IMR-90 (cell line): ENCODE results near the gene KCNT2. TPM values are rescaled to one million over a fixed set of nuclear protein-coding genes. Genes with fewer than 3 reads are reported as not detected.

Experiments used
- ATAC-seq: fragments of 200-7000 bp; cut with Tn5 transposase; 2 replicates; pipeline ENCODE4 v1.9.1; 2020; ENCODE audit warnings: low read depth, mild to moderate bottlenecking, moderate library complexity
- BruUV-seq: library from RNA; stranded (reverse); fragments of 400-500 nt; replicated peaks from 2 replicates; lab custom pipeline; 2021; lab: Mats Ljungman, UMichigan
- CTCF ChIA-PET: fragments of 300-600 bp; formaldehyde crosslinking; extraction: SDS; loops from one replicate; lab custom pipeline; 2021; ENCODE audit warnings: antibody characterized with exemption; lab: Yijun Ruan, JAX
- POLR2A ChIA-PET: fragments of 300-600 bp; sonication (Branson Sonifier 250); formaldehyde crosslinking; loops from one replicate; lab custom pipeline; 2022; ENCODE audit warnings: antibody characterized with exemption; ENCODE audit not compliant: unreplicated experiment; lab: Charles Lee
- DNase-seq: peaks from one replicate; pipeline ENCODE4 v3.0.0; 2013
- H2AFZ ChIP-seq: replicated peaks from 2 replicates; pipeline ENCODE3; 2013; ENCODE audit warnings: low read length, mild to moderate bottlenecking; ENCODE audit not compliant: poor library complexity
- H2AK5ac ChIP-seq: 2 replicates; pipeline ENCODE4 v1.6.1; 2013; ENCODE audit warnings: low read depth, low read length, inconsistent platforms
- H2AK9ac ChIP-seq: replicated peaks from 2 replicates; pipeline ENCODE3; 2013; ENCODE audit warnings: mild to moderate bottlenecking, low read depth, low read length, moderate library complexity; ENCODE audit not compliant: poor library complexity
- H2BK120ac ChIP-seq: 2 replicates; pipeline ENCODE4 v1.6.1; 2013; ENCODE audit warnings: low read depth, low read length, inconsistent platforms
- H2BK15ac ChIP-seq: 3 replicates; pipeline ENCODE4 v1.6.1; 2013; ENCODE audit warnings: low read depth, low read length, inconsistent platforms
- H2BK20ac ChIP-seq: 2 replicates; pipeline ENCODE4 v1.6.1; 2013; ENCODE audit warnings: low read depth, mild to moderate bottlenecking, inconsistent platforms, low read length, moderate library complexity
- H2BK5ac ChIP-seq: 2 replicates; pipeline ENCODE4 v1.6.1; 2013; ENCODE audit warnings: mild to moderate bottlenecking, low read depth, low read length, inconsistent platforms; ENCODE audit not compliant: poor library complexity, severe bottlenecking
- H3K14ac ChIP-seq: replicated peaks from 2 replicates; pipeline ENCODE4 v1.6.1; 2013; ENCODE audit warnings: low read depth, low read length, inconsistent platforms
- H3K18ac ChIP-seq: 2 replicates; pipeline ENCODE4 v1.6.1; 2013; ENCODE audit warnings: low read depth, low read length, control low read depth
- H3K23ac ChIP-seq: 2 replicates; pipeline ENCODE4 v1.6.1; 2013; ENCODE audit warnings: low read depth, low read length, inconsistent platforms
- H3K27ac ChIP-seq: 2 replicates; pipeline ENCODE4 v1.5.1; 2013; ENCODE audit warnings: mild to moderate bottlenecking, control low read depth, low read length; ENCODE audit not compliant: insufficient read depth
- H3K27me3 ChIP-seq: 2 replicates; pipeline ENCODE4 v1.6.1; 2013; ENCODE audit warnings: low read length; ENCODE audit not compliant: control insufficient read depth, insufficient read depth
- H3K36me3 ChIP-seq: 2 replicates; pipeline ENCODE4 v1.6.1; 2013; ENCODE audit warnings: low read length, mixed read lengths; ENCODE audit not compliant: control insufficient read depth, insufficient read depth
- H3K4ac ChIP-seq: 2 replicates; pipeline ENCODE4 v1.6.1; 2013; ENCODE audit warnings: low read depth, low read length, inconsistent platforms
- H3K4me1 ChIP-seq: 2 replicates; pipeline ENCODE4 v1.6.1; 2013; ENCODE audit warnings: low read length, mixed read lengths; ENCODE audit not compliant: control insufficient read depth, insufficient read depth
- H3K4me2 ChIP-seq: 2 replicates; pipeline ENCODE4 v1.6.1; 2013; ENCODE audit warnings: low read depth, mild to moderate bottlenecking, control low read depth, low read length, moderate library complexity
- H3K4me3 ChIP-seq: 2 replicates; pipeline ENCODE4 v1.5.1; 2013; ENCODE audit warnings: low read depth, mild to moderate bottlenecking, control low read depth, low read length, moderate library complexity; ENCODE audit not compliant: insufficient read depth
- H3K56ac ChIP-seq: 2 replicates; pipeline ENCODE4 v1.6.1; 2013; ENCODE audit warnings: low read length, inconsistent platforms; ENCODE audit not compliant: insufficient read depth; ENCODE audit errors: extremely low read depth
- H3K79me1 ChIP-seq, 2 experiments: 2 replicates each; pipeline ENCODE4 v1.6.1; 2013; ENCODE audit warnings: low read length in 2 of 2, inconsistent platforms in 1 of 2, low read depth in 1 of 2
- H3K9ac ChIP-seq: 2 replicates; pipeline ENCODE4 v1.6.1; 2013; ENCODE audit warnings: low read depth, low read length, control low read depth
- H3K9me1 ChIP-seq: 2 replicates; pipeline ENCODE4 v1.6.1; 2013; ENCODE audit warnings: low read length, inconsistent platforms; ENCODE audit not compliant: insufficient read depth
- H3K9me3 ChIP-seq: 2 replicates; pipeline ENCODE4 v1.6.1; 2013; ENCODE audit warnings: low read length; ENCODE audit not compliant: control insufficient read depth, insufficient read depth
- H4K20me1 ChIP-seq: 2 replicates; pipeline ENCODE4 v1.6.1; 2013; ENCODE audit warnings: low read length, inconsistent platforms; ENCODE audit not compliant: insufficient read depth
- H4K5ac ChIP-seq: 2 replicates; pipeline ENCODE4 v1.6.1; 2013; ENCODE audit warnings: mild to moderate bottlenecking, low read depth, low read length, control low read depth
- H4K8ac ChIP-seq, 2 experiments: 2 replicates each; pipeline ENCODE4 v1.6.1; 2013; ENCODE audit warnings: low read depth in 2 of 2, low read length in 2 of 2, control low read depth in 1 of 2, inconsistent platforms in 1 of 2
- H4K91ac ChIP-seq: 2 replicates; pipeline ENCODE4 v1.6.1; 2013; ENCODE audit warnings: low read depth, low read length, inconsistent platforms; ENCODE audit not compliant: insufficient read depth
- BHLHE40 ChIP-seq: fragments of 150-350 bp; IDR thresholded peaks from 2 replicates; pipeline ENCODE4 v1.6.1; 2016; ENCODE audit warnings: mild to moderate bottlenecking, low read depth, low read length
- CHD1 ChIP-seq: IDR thresholded peaks from 2 replicates; pipeline ENCODE4 v1.6.1; 2012; ENCODE audit warnings: low read depth, low read length, improper control_type of control experiment
- FOS ChIP-seq: fragments of 150-350 bp; IDR thresholded peaks from 2 replicates; pipeline ENCODE4 v1.6.1; 2016; ENCODE audit warnings: low read depth, low read length
- MAZ ChIP-seq: IDR thresholded peaks from 2 replicates; pipeline ENCODE4 v1.6.1; 2012; ENCODE audit warnings: low read depth, mild to moderate bottlenecking, low read length, improper control_type of control experiment, moderate library complexity, borderline replicate concordance
- MXI1 ChIP-seq: IDR thresholded peaks from 2 replicates; pipeline ENCODE4 v1.6.1; 2012; ENCODE audit warnings: low read depth, mild to moderate bottlenecking, low read length, moderate library complexity, borderline replicate concordance
- NFE2L2 ChIP-seq: fragments of 150-350 bp; IDR thresholded peaks from 2 replicates; pipeline ENCODE4 v1.6.1; 2016; ENCODE audit warnings: low read depth, mild to moderate bottlenecking, low read length
- POLR2A ChIP-seq: IDR thresholded peaks from 2 replicates; pipeline ENCODE4 v1.6.1; 2012; ENCODE audit warnings: mild to moderate bottlenecking, low read depth, low read length
- RAD21 ChIP-seq: IDR thresholded peaks from 2 replicates; pipeline ENCODE4 v1.6.1; 2012; ENCODE audit warnings: low read length, improper control_type of control experiment
- RCOR1 ChIP-seq: IDR thresholded peaks from 2 replicates; pipeline ENCODE4 v1.6.1; 2012; ENCODE audit warnings: mild to moderate bottlenecking, low read length, improper control_type of control experiment; ENCODE audit not compliant: insufficient replicate concordance
- RFX5 ChIP-seq: IDR thresholded peaks from 2 replicates; pipeline ENCODE4 v1.8.0; 2012; ENCODE audit warnings: low read depth, mild to moderate bottlenecking, low read length, moderate library complexity
- USF2 ChIP-seq: fragments of 150-350 bp; IDR thresholded peaks from 2 replicates; pipeline ENCODE4 v1.6.1; 2017; ENCODE audit warnings: mild to moderate bottlenecking, antibody characterized with exemption, low read length, low read depth
- dilution Hi-C: fragments of 300-500 bp; cut with HindIII; formaldehyde crosslinking; loops from one replicate; pipeline ENCODE4 v1.14.3; 2018; ENCODE audit warnings: low sequenced_read_pairs; ENCODE audit not compliant: unreplicated experiment
- in situ Hi-C: fragments of 300-500 bp; cut with MboI; formaldehyde crosslinking; loops from 3 replicates; pipeline ENCODE4 v1.14.3; 2019; ENCODE audit warnings: low sequenced_read_pairs, inconsistent platforms, mixed read lengths
- intact Hi-C: fragments of 100-400 bp; cut with micrococcal nuclease; formaldehyde crosslinking; loops from 2 replicates; pipeline ENCODE4 v1.10.0; 2022
- polyA plus RNA-seq, 3 experiments: library from polyadenylated mRNA; depleted of rRNA; stranded (reverse); fragments of >200 nt; gene quantifications; 2 replicates each; pipeline ENCODE4 v1.2.3, GENCODE V29; 2012; ENCODE audit warnings: low replicate concordance in 1 of 3
- total RNA-seq: library from RNA; depleted of rRNA; stranded (reverse); fragments of >200 nt; gene quantifications from 2 replicates; pipeline ENCODE4 v1.2.3, GENCODE V29; 2012
- TF ChIP-seq, protein P1 (sequence below): fragments of 150-350 bp; IDR thresholded peaks from 2 replicates; pipeline ENCODE4 v1.6.1; 2016; ENCODE audit warnings: low read depth, mild to moderate bottlenecking, low read length, moderate library complexity, borderline replicate concordance

The KCNT2 gene
- total and polyA plus RNA-seq, 2 of the 4 experiments (the other 2 are of a cell fraction): 0.22 to 0.72 TPM

DNA sequence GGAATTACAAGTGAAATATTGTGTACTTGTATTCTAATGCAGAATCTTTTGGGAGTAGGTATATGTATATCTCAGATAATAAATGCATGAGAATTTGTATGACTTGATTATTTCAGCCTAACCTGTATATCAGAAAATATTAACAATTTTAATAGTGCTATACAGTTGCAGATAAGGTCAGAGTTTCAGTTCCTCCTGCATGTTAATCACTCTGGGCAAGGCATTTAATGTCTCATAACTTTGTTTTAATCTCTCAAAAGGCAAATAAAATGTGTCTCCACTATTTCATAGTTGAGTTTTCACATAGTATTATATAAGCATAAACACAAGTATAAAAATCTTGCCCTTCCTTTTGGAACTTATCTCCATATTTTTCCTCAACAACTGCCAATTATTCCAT is 352.5 kb downstream of the KCNT2 start:
- Histone ChIP-seq H2AFZ (no peak overlapping the region), H2BK15ac (no peak overlapping the region), H2BK5ac (no peak overlapping the region), H3K9ac (no peak overlapping the region), H2BK120ac (no peak overlapping the region), H4K8ac (no peak overlapping the region), H3K56ac (no peak overlapping the region), H3K4me3 (no peak overlapping the region), H3K9me1 (no peaks in the 10 kb centered on the region), H3K27ac (no peak overlapping the region), H2AK5ac (no peak overlapping the region), H3K14ac (no peak overlapping the region), H3K36me3 (no peaks in the 10 kb centered on the region), H3K4me2 (no peak overlapping the region), H3K4me1 (no peaks in the 10 kb centered on the region), H3K18ac (no peak overlapping the region), H3K27me3 (no peaks in the 10 kb centered on the region), H4K20me1 (no peaks in the 10 kb centered on the region), H3K9me3 (no peaks in the 10 kb centered on the region), H3K23ac (no peak overlapping the region), H4K5ac (no peak overlapping the region), H3K4ac (no peak overlapping the region), H4K91ac (no peak overlapping the region), H3K79me1 (no peaks in the 10 kb centered on the region), H2BK20ac (no peak overlapping the region), H2AK9ac (no peak overlapping the region)
- in situ Hi-C loops (no loop called here), intact Hi-C loops (no loop called here), dilution Hi-C loops (no loop called here)
- no peak for DNase-seq
- no TSS peak for BruUV-seq
- no peak for ATAC-seq
- POLR2A ChIA-PET: no interaction called here
- TF ChIP-seq NFE2L2 (no peak), MAZ (no peak), MXI1 (no peak), RFX5 (no peak), CHD1 (no peak), BHLHE40 (no peak), POLR2A (no peak), RAD21 (no peak), RCOR1 (no peak), USF2 (no peak), FOS (no peak)
- TF ChIP-seq, protein P1, sequence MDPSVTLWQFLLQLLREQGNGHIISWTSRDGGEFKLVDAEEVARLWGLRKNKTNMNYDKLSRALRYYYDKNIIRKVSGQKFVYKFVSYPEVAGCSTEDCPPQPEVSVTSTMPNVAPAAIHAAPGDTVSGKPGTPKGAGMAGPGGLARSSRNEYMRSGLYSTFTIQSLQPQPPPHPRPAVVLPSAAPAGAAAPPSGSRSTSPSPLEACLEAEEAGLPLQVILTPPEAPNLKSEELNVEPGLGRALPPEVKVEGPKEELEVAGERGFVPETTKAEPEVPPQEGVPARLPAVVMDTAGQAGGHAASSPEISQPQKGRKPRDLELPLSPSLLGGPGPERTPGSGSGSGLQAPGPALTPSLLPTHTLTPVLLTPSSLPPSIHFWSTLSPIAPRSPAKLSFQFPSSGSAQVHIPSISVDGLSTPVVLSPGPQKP: no peak
- CTCF ChIA-PET: no interaction called here
